ENCODE results near the gene RAB11FIP3.

GRCh38 chr16:567373-568256, 142.2 kb downstream of the RAB11FIP3 start:
- no peak for TF ChIP-seq CTCF (IDR thresholded peaks at IDR 0.05 in 4 of 5, conservative IDR thresholded peaks at IDR 0.05 in 1 of 5)
- TF ChIP-seq POLR2A (IDR thresholded peaks at IDR 0.05): no peak

Measured in gastrocnemius medialis (tissue), 4 donors.